ENCODE data around the gene MAP7D2. TPM values are rescaled to one million over a fixed set of nuclear protein-coding genes. Genes with fewer than 3 reads are reported as not detected.

Gene MAP7D2
- total and polyA plus RNA-seq, 5 donors from 2014 or later: 0.22 to 0.99 (median 0.30) TPM; not detected in 2

DNA sequence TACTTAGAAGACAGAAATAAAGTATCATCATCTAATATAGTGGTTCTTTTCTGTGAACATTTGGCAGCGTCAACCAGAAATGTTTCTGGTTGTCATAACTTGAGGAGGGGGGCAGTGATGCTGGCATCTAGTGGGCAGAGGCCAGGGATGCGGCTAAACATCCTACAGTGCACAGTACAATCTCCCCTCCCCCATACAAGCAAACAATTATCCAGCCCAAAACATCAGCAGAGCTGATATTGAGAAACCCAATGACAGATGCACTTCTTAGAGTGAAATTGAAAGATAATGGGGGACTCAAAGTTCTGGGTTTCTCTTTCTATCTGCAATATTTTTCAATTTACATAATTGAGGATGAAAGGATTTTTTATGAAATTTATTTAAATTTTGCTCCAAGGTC, 26.9 kb upstream of the MAP7D2 start:
- no peak for ATAC-seq (ENCODE audit: low read depth in 2 of 2)
- DNase-seq: no peak
- no peaks in the 10 kb centered on the region for H3K36me3 ChIP-seq (ENCODE audit: control insufficient read depth, insufficient read depth, low read length)
- H3K9me3 ChIP-seq (ENCODE audit: control insufficient read depth in 2 of 2, low read length in 2 of 2): no peaks in the 10 kb centered on the region
- H3K4me3 ChIP-seq (ENCODE audit: low read depth, low read length): no peak overlapping the region
- Mint-ChIP-seq H3K27me3 (no peaks in the 10 kb centered on the region), H3K36me3 (peaks cover 8% of the 10 kb centered on the region), H3K9me3 (no peaks in the 10 kb centered on the region), H3K4me3 (peak overlapping the region in 1 of 4 donors; percentile 80), H3K4me1 (peaks cover 8 to 30% (median 19%) of the 10 kb centered on the region in 4 donors), H3K27ac (peak overlapping the region in 1 of 3 donors; percentile 97)
- peaks cover 21% of the 10 kb centered on the region for H3K4me1 ChIP-seq (ENCODE audit: control insufficient read depth, insufficient read depth, low read length, poor library complexity, severe bottlenecking)
- H3K27me3 ChIP-seq (ENCODE audit: control insufficient read depth, insufficient read depth, low read length): no peaks in the 10 kb centered on the region
- no peak overlapping the region for H3K27ac ChIP-seq (ENCODE audit: insufficient read depth, low read length, poor library complexity, severe bottlenecking)

GRCh38 chrX:20143111-20143510, 26.4 kb upstream of the MAP7D2 start:
- no peak overlapping the region for H3K27ac ChIP-seq (ENCODE audit: insufficient read depth, low read length, poor library complexity, severe bottlenecking)
- no peaks in the 10 kb centered on the region for H3K9me3 Mint-ChIP-seq
- no peak for ATAC-seq (ENCODE audit: low read depth in 2 of 2)

DNA sequence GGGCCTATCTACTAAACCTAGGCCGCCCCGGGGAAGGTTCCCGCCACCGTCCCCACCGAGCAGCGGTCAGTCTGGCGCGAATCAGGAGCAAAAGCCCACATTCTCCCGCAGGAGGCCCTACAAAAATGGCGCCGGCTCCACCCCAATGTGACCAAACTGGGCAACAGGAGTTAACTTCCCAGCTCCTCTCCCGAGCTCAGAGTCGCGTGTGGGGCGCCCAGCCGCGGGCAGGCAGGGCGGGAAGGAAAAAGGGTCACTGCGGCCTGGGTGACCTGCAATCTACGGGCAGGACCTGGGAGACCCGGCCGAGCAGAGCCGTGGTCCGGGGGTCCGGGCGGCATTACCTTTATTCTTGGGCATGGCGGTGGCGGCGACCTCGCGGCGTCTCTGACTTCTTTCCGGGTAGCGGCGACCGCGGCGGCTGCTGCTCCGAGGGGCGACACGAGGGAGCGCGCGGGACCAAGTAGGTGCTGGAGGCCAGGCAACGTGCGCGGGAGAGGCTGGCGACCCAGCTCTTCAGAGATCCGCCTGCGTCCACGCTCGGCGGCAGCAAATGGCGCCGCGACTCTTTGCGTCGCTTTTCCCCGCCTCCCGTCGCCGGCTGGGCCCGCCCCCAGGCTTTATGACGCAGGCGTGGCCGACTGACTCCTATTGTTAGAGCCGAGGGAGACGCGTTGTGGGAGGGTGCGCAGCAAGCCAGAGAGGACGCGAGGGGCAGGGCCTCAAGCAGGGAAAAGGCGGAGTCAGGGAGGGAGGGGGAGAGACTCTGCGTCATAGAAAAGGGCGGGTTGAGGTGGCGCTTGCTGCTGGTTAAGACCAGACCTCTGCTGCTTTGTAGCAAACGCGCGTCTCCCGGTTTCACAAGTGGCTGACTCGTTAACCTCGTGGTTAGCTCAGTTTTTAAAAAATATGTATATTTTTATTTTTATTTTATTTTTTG, 24.8 kb upstream of the MAP7D2 start, which contains the start of gene EIF1AX:
TSS of gene EIF1AX (minus strand) at position 558 of the 940 bp plus-strand sequence. CDS start at position 360, 198 bp downstream.
- Mint-ChIP-seq H3K36me3 (peaks cover 13% of the 10 kb centered on the region), H3K9me3 (no peaks in the 10 kb centered on the region), H3K27me3 (no peaks in the 10 kb centered on the region), H3K4me1 (peaks cover 8 to 41% (median 18%) of the 10 kb centered on the region in 4 donors), H3K4me3 (peak within 1 kb of the TSS; percentile 92 to 94 (median 94)), H3K27ac (peak within 1 kb of the TSS; percentile 89 to 97 (median 97))
- Histone ChIP-seq H3K27me3 (ENCODE audit: control insufficient read depth, insufficient read depth, low read length) (no peaks in the 10 kb centered on the region), H3K4me3 (ENCODE audit: low read depth, low read length) (peak within 1 kb of the TSS; percentile 96), H3K27ac (ENCODE audit: insufficient read depth, low read length, poor library complexity, severe bottlenecking) (peak within 1 kb of the TSS; percentile 79), H3K4me1 (ENCODE audit: control insufficient read depth, insufficient read depth, low read length, poor library complexity, severe bottlenecking) (peaks cover 21% of the 10 kb centered on the region), H3K36me3 (ENCODE audit: control insufficient read depth, insufficient read depth, low read length) (peaks cover 11% of the 10 kb centered on the region), H3K9me3 (ENCODE audit: control insufficient read depth in 2 of 2, low read length in 2 of 2) (no peaks in the 10 kb centered on the region)
- DNase-seq: peak; percentile 93 to 100 (median 100)
- peak; percentile 99 for ATAC-seq (ENCODE audit: low read depth in 2 of 2)

More at GRCh38 chrX:20143111-20143510, 26.4 kb upstream of the MAP7D2 start:
- Histone ChIP-seq H3K27me3 (ENCODE audit: control insufficient read depth, insufficient read depth, low read length) (no peaks in the 10 kb centered on the region), H3K9me3 (ENCODE audit: control insufficient read depth in 2 of 2, low read length in 2 of 2) (no peaks in the 10 kb centered on the region), H3K4me1 (ENCODE audit: control insufficient read depth, insufficient read depth, low read length, poor library complexity, severe bottlenecking) (peaks cover 21% of the 10 kb centered on the region), H3K36me3 (ENCODE audit: control insufficient read depth, insufficient read depth, low read length) (peaks cover 2% of the 10 kb centered on the region), H3K4me3 (ENCODE audit: low read depth, low read length) (no peak overlapping the region)
- peaks cover 8 to 32% (median 16%) of the 10 kb centered on the region in 4 donors for H3K4me1 Mint-ChIP-seq
- peak overlapping the region in 2 of 3 donors; percentile 80 to 97 for H3K27ac Mint-ChIP-seq
- H3K36me3 Mint-ChIP-seq: peaks cover 8% of the 10 kb centered on the region
- DNase-seq: no peak
- no peaks in the 10 kb centered on the region for H3K27me3 Mint-ChIP-seq
- H3K4me3 Mint-ChIP-seq: peak overlapping the region in 3 of 4 donors; percentile 76 to 82 (median 80)

DNA sequence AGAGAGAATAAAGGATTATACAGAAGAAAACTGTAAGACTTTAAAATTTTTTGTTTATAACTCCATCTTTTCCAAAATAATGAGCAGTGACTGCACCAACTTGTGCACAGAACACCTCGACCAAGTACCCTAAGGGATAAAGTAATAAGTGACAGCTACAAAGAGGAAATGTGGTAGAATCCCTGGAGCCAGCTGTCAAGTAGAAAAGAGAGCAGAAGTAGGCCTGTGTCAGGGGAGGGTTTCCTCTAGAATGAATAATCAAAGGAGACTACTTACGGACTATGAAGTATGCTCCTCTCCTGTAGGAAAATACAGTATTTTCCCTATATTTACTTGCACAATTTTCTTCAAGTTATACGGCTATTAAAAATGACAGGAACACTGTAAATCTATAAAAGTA, 23.7 kb upstream of the MAP7D2 start:
- peak overlapping the region; percentile 79 for H3K27ac ChIP-seq (ENCODE audit: insufficient read depth, low read length, poor library complexity, severe bottlenecking)
- peaks cover 21% of the 10 kb centered on the region for H3K4me1 ChIP-seq (ENCODE audit: control insufficient read depth, insufficient read depth, low read length, poor library complexity, severe bottlenecking)
- peak in 1 of 3 donors; percentile 22 for DNase-seq
- ATAC-seq (ENCODE audit: low read depth in 2 of 2): no peak
- peaks cover 22% of the 10 kb centered on the region for H3K36me3 ChIP-seq (ENCODE audit: control insufficient read depth, insufficient read depth, low read length)
- Mint-ChIP-seq H3K9me3 (no peaks in the 10 kb centered on the region), H3K4me3 (peak overlapping the region; percentile 92 to 94 (median 94)), H3K4me1 (peaks cover 18 to 52% (median 29%) of the 10 kb centered on the region in 4 donors), H3K27me3 (no peaks in the 10 kb centered on the region), H3K36me3 (peaks cover 24% of the 10 kb centered on the region), H3K27ac (peak overlapping the region; percentile 63 to 97 (median 97))
- H3K4me3 ChIP-seq (ENCODE audit: low read depth, low read length): peak overlapping the region; percentile 96
- H3K27me3 ChIP-seq (ENCODE audit: control insufficient read depth, insufficient read depth, low read length): no peaks in the 10 kb centered on the region
- H3K9me3 ChIP-seq (ENCODE audit: control insufficient read depth in 2 of 2, low read length in 2 of 2): no peaks in the 10 kb centered on the region

- Histone ChIP-seq H3K27me3 (ENCODE audit: control insufficient read depth, insufficient read depth, low read length) (no peaks in the 10 kb centered on the region), H3K27ac (ENCODE audit: insufficient read depth, low read length, poor library complexity, severe bottlenecking) (no peak overlapping the region), H3K4me3 (ENCODE audit: low read depth, low read length) (peak overlapping the region; percentile 96), H3K4me1 (ENCODE audit: control insufficient read depth, insufficient read depth, low read length, poor library complexity, severe bottlenecking) (peaks cover 21% of the 10 kb centered on the region), H3K9me3 (ENCODE audit: control insufficient read depth in 2 of 2, low read length in 2 of 2) (no peaks in the 10 kb centered on the region), H3K36me3 (ENCODE audit: control insufficient read depth, insufficient read depth, low read length) (peaks cover 27% of the 10 kb centered on the region)
- ATAC-seq (ENCODE audit: low read depth in 2 of 2) (no peak), DNase-seq (no peak)
- Mint-ChIP-seq H3K4me1 (peaks cover 18 to 57% (median 30%) of the 10 kb centered on the region in 4 donors), H3K36me3 (peaks cover 27% of the 10 kb centered on the region), H3K4me3 (peak overlapping the region; percentile 92 to 94 (median 94)), H3K27me3 (no peaks in the 10 kb centered on the region), H3K27ac (peak overlapping the region; percentile 11 to 97 (median 97)), H3K9me3 (no peaks in the 10 kb centered on the region)
These were observed 23.3 kb upstream of the MAP7D2 start for GRCh38 chrX:20139966-20140365.

GRCh38 chrX:20135944-20136343, 19.2 kb upstream of the MAP7D2 start:
- H3K36me3 Mint-ChIP-seq: peaks cover 33% of the 10 kb centered on the region
- H3K4me3 ChIP-seq (ENCODE audit: low read depth, low read length): no peak overlapping the region
- ATAC-seq (ENCODE audit: low read depth in 2 of 2) (no peak), DNase-seq (no peak)
- no peaks in the 10 kb centered on the region for H3K27me3 ChIP-seq (ENCODE audit: control insufficient read depth, insufficient read depth, low read length)
- H3K27ac Mint-ChIP-seq: peak overlapping the region in 2 of 3 donors; percentile 9 to 42
- H3K4me1 Mint-ChIP-seq: peaks cover 18 to 63% (median 34%) of the 10 kb centered on the region in 4 donors
- no peaks in the 10 kb centered on the region for H3K27me3 Mint-ChIP-seq
- H3K36me3 ChIP-seq (ENCODE audit: control insufficient read depth, insufficient read depth, low read length): peaks cover 60% of the 10 kb centered on the region
- peak overlapping the region in 1 of 4 donors; percentile 27 for H3K4me3 Mint-ChIP-seq
- peaks cover 21% of the 10 kb centered on the region for H3K4me1 ChIP-seq (ENCODE audit: control insufficient read depth, insufficient read depth, low read length, poor library complexity, severe bottlenecking)
- no peaks in the 10 kb centered on the region for H3K9me3 ChIP-seq (ENCODE audit: control insufficient read depth in 2 of 2, low read length in 2 of 2)
- H3K9me3 Mint-ChIP-seq: no peaks in the 10 kb centered on the region
- H3K27ac ChIP-seq (ENCODE audit: insufficient read depth, low read length, poor library complexity, severe bottlenecking): no peak overlapping the region

- Histone ChIP-seq H3K27ac (ENCODE audit: insufficient read depth, low read length, poor library complexity, severe bottlenecking) (no peak overlapping the region), H3K36me3 (ENCODE audit: control insufficient read depth, insufficient read depth, low read length) (peaks cover 74% of the 10 kb centered on the region), H3K9me3 (ENCODE audit: control insufficient read depth in 2 of 2, low read length in 2 of 2) (no peaks in the 10 kb centered on the region), H3K4me3 (ENCODE audit: low read depth, low read length) (no peak overlapping the region), H3K4me1 (ENCODE audit: control insufficient read depth, insufficient read depth, low read length, poor library complexity, severe bottlenecking) (no peaks in the 10 kb centered on the region), H3K27me3 (ENCODE audit: control insufficient read depth, insufficient read depth, low read length) (no peaks in the 10 kb centered on the region)
- no peak for ATAC-seq (ENCODE audit: low read depth in 2 of 2)
- peaks cover 43% of the 10 kb centered on the region for H3K36me3 Mint-ChIP-seq
- no peaks in the 10 kb centered on the region for H3K9me3 Mint-ChIP-seq
- H3K4me3 Mint-ChIP-seq: peak overlapping the region in 1 of 4 donors; percentile 19
- DNase-seq: no peak
- peaks cover 9 to 40% (median 21%) of the 10 kb centered on the region in 4 donors for H3K4me1 Mint-ChIP-seq
- no peaks in the 10 kb centered on the region for H3K27me3 Mint-ChIP-seq
- peak overlapping the region in 2 of 3 donors; percentile 6 to 65 for H3K27ac Mint-ChIP-seq
These were observed 16.0 kb upstream of the MAP7D2 start for GRCh38 chrX:20132666-20133065.

Measured in CD4-positive, CD25-positive, alpha-beta regulatory T cell (primary cell).